ENCODE data around the gene RASGRP3.

DNA sequence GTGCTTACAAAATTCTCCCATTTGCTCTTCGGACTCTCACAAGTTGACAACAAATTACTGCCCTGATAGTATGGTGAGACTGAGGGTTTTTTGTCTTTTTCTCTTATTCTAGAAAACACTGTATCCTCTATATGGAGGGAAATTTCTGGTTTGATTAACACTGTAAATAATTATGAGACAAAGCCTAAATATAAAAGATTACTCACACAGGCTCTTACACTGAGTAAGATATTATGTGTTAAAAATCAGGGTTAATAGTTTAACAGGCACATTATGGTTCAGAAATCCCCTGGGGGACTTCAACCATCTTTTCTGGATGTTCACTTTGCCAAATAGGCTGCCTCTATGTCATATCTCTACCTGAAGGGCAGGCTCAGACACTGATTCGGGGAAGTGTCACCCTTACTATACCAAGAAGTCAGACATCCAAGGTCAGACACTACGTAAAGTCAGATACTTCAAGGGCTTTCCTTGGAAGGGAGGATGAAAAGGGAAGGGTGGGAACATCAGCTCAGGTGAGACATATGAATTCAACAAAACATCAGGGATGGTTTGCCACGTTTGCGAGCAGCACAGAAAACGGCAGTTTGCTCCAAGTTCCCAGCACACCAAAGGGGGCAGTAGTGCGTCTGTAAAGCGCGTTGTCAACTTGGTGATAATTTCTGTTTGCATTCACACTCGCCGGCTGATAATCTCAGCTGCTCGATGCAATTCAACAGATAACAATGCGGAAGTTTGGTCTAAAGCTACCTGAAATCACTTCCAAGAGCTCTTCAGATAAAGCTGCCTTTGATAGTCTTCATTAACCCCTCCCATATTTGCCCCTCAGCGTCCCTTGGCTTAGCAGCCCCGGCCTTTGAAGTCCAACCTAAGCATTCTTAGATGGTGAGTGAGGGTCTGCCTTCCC lies 972 bp upstream of the RASGRP3 start:
- TF ChIP-seq, protein P1, sequence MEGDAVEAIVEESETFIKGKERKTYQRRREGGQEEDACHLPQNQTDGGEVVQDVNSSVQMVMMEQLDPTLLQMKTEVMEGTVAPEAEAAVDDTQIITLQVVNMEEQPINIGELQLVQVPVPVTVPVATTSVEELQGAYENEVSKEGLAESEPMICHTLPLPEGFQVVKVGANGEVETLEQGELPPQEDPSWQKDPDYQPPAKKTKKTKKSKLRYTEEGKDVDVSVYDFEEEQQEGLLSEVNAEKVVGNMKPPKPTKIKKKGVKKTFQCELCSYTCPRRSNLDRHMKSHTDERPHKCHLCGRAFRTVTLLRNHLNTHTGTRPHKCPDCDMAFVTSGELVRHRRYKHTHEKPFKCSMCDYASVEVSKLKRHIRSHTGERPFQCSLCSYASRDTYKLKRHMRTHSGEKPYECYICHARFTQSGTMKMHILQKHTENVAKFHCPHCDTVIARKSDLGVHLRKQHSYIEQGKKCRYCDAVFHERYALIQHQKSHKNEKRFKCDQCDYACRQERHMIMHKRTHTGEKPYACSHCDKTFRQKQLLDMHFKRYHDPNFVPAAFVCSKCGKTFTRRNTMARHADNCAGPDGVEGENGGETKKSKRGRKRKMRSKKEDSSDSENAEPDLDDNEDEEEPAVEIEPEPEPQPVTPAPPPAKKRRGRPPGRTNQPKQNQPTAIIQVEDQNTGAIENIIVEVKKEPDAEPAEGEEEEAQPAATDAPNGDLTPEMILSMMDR (IDR thresholded peaks at IDR 0.05): peak; percentile 61 to 90 (median 78)
- TF ChIP-seq POLR2A (IDR thresholded peaks at IDR 0.05): no peak
